HepG2 (cell line): ENCODE data around the gene GALNT10. TPM values are rescaled to one million over a fixed set of nuclear protein-coding genes. Genes with fewer than 3 reads are reported as not detected.

Experiments
- ATAC-seq: fragments of 200-7000 bp; cut with Tn5 transposase; 3 replicates; pipeline ENCODE4 v1.9.1; 2020; ENCODE audit warnings: mild to moderate bottlenecking, moderate library complexity
- BruUV-seq: library from RNA; stranded (reverse); fragments of 400-500 nt; replicated peaks from 2 replicates; lab custom pipeline; 2021; lab: Mats Ljungman, UMichigan
- CTCF ChIA-PET: fragments of 300-600 bp; formaldehyde crosslinking; extraction: SDS; loops from one replicate; lab custom pipeline; 2021; ENCODE audit warnings: low total read pairs, inconsistent platforms, low intra/inter-chr PET ratio; lab: Yijun Ruan, JAX
- POLR2A ChIA-PET: fragments of 350-600 bp; sonication (Branson Sonifier 250); formaldehyde crosslinking; loops from one replicate; lab custom pipeline; 2020; ENCODE audit warnings: antibody characterized with exemption, inconsistent platforms; lab: Yijun Ruan, JAX
- DNase-seq: peaks from one replicate; pipeline ENCODE4 v3.0.0-alpha.2; 2015; ENCODE audit warnings: low spot score
- FAIRE-seq: peaks from 3 replicates; lab custom pipeline; 2011; peaks lifted over from hg19 to GRCh38; lab: Jason Lieb, UNC
- H2AFZ ChIP-seq: one replicate; pipeline ENCODE4 v1.6.1; 2011; ENCODE audit warnings: low read length, inconsistent platforms
- H3K27ac ChIP-seq: fragments of 300-600 bp; 3 replicates; pipeline ENCODE4 v1.8.0; 2011; ENCODE audit warnings: mixed run types, mild to moderate bottlenecking, mixed read lengths, low read length, inconsistent platforms; ENCODE audit not compliant: insufficient read depth; ENCODE audit errors: extremely low read length
- H3K27me3 ChIP-seq, 2 experiments: fragments of 200-600 bp in 1 of 2; 2 replicates in 1 of 2; 3 replicates in 1 of 2; pipeline versions ENCODE4 v1.6.0 to v1.8.0; 2011; ENCODE audit warnings: low read length in 2 of 2, mild to moderate bottlenecking in 2 of 2, moderate library complexity in 2 of 2, inconsistent platforms in 1 of 2; ENCODE audit not compliant: insufficient read depth in 2 of 2, control insufficient read depth in 1 of 2
- H3K36me3 ChIP-seq, 2 experiments: fragments of 200-600 bp in 1 of 2; replicated peaks in 1 of 2; 2 replicates in 1 of 2; 3 replicates in 1 of 2; pipeline versions ENCODE4 v1.5.1 to v1.8.0; 2011; ENCODE audit warnings: low read length in 2 of 2, inconsistent platforms in 1 of 2; ENCODE audit not compliant: insufficient read depth in 2 of 2, control insufficient read depth in 1 of 2
- H3K4me1 ChIP-seq: 2 replicates; pipeline ENCODE4 v1.5.1; 2012; ENCODE audit warnings: low read length, inconsistent platforms; ENCODE audit not compliant: insufficient read depth
- H3K4me2 ChIP-seq: 2 replicates; pipeline ENCODE4 v1.6.0; 2011; ENCODE audit warnings: low read depth, low read length, inconsistent platforms
- H3K4me3 ChIP-seq, 3 experiments: fragments of 200-600 bp in 1 of 3; sonication (generic), shearing (Covaris generic) in 1 of 3; replicated peaks in 1 of 3; 2 replicates each; pipeline ENCODE4 v1.5.1; 2011 to 2016; ENCODE audit warnings: low read length in 3 of 3, inconsistent platforms in 2 of 3, low read depth in 2 of 3, mild to moderate bottlenecking in 2 of 3, control low read depth in 1 of 3, mixed read lengths in 1 of 3; ENCODE audit not compliant: insufficient read depth in 1 of 3
- H3K79me2 ChIP-seq: one replicate; pipeline ENCODE4 v1.6.1; 2011; ENCODE audit warnings: low read length, inconsistent platforms; ENCODE audit not compliant: insufficient read depth
- H3K9ac ChIP-seq: 2 replicates; pipeline ENCODE4 v1.6.0; 2011; ENCODE audit warnings: mild to moderate bottlenecking, low read depth, low read length, inconsistent platforms; ENCODE audit not compliant: insufficient read depth
- H3K9me3 ChIP-seq: 2 replicates; pipeline ENCODE4 v1.5.1; 2012; ENCODE audit warnings: mild to moderate bottlenecking, low read length
- H4K20me1 ChIP-seq: 2 replicates; pipeline ENCODE4 v1.6.0; 2011; ENCODE audit warnings: inconsistent platforms, mild to moderate bottlenecking, low read length, moderate library complexity; ENCODE audit not compliant: insufficient read depth
- AFF4 ChIP-seq: sonication (generic); formaldehyde crosslinking; IDR thresholded peaks from 2 replicates; pipeline ENCODE4 v1.4.0; 2020; ENCODE audit warnings: missing genetic modification reagents
- ATRX ChIP-seq: sonication (generic); formaldehyde crosslinking; IDR thresholded peaks from 2 replicates; pipeline ENCODE4 v1.4.0; 2020; ENCODE audit warnings: missing genetic modification reagents, borderline replicate concordance
- NFAT5 ChIP-seq: sonication (generic); formaldehyde crosslinking; IDR thresholded peaks from 2 replicates; pipeline ENCODE4 v1.4.0; 2020; ENCODE audit warnings: missing genetic modification reagents
- SAP130 ChIP-seq: IDR thresholded peaks from 2 replicates; pipeline ENCODE4 v1.6.1; 2016; ENCODE audit warnings: low read depth
- SMARCE1 ChIP-seq: fragments of 450-650 bp; IDR thresholded peaks from 2 replicates; pipeline ENCODE4 v1.6.1; 2017; ENCODE audit warnings: borderline replicate concordance
- ZBTB33 ChIP-seq: sonication (generic); formaldehyde crosslinking; IDR thresholded peaks from 2 replicates; pipeline ENCODE4 v1.4.0; 2020; ENCODE audit warnings: missing genetic modification reagents
- ZNF207 ChIP-seq: fragments of 450-650 bp; IDR thresholded peaks from 2 replicates; pipeline ENCODE4 v1.6.1; 2016; ENCODE audit warnings: antibody characterized with exemption, borderline replicate concordance
- ZNF687 ChIP-seq: sonication (generic); formaldehyde crosslinking; IDR thresholded peaks from 2 replicates; pipeline ENCODE4 v1.5.1; 2020; ENCODE audit warnings: mild to moderate bottlenecking, missing genetic modification reagents, moderate library complexity
- WGBS: methylation state at CpG from one replicate; pipeline ENCODE4 v1.1.6; 2017; ENCODE audit warnings: low lambda C conversion rate; 5-methylcytosine and 5-hydroxymethylcytosine counted together
- in situ Hi-C: cut with HindIII; loops from 2 replicates; pipeline ENCODE4 v1.10.0; 2017; ENCODE audit warnings: low pct_unique_long_range_greater_than_20kb; ENCODE audit not compliant: extremely low pct_ligation_motif_present
- intact Hi-C: fragments of 100-400 bp; cut with micrococcal nuclease; formaldehyde crosslinking; loops from one replicate; pipeline ENCODE4 v1.10.0; 2022; ENCODE audit not compliant: unreplicated experiment
- polyA plus RNA-seq, 8 experiments: library from polyadenylated mRNA; depleted of rRNA in 3 of 8; stranded (reverse) in 7 of 8; unstranded in 1 of 8; fragments of >200 nt; fragmentation: Illumina TruSeq in 4 of 8; extraction: Trizol in 4 of 8; gene quantifications; 2 replicates each; pipeline versions ENCODE4 v1.2.1 to v1.2.3, GENCODE V29; 2011 to 2016; ENCODE audit warnings: low read depth in 4 of 8, missing spikeins in 1 of 8, mixed read lengths in 1 of 8; ENCODE audit not compliant: insufficient read depth in 1 of 8
- total RNA-seq, 5 experiments: library from RNA; depleted of rRNA; stranded (reverse); fragments of >200 nt; fragmentation: Illumina TruSeq; extraction: Trizol; gene quantifications; 2 replicates each; pipeline ENCODE4 v1.2.3, GENCODE V29; 2016; ENCODE audit warnings: low read depth in 1 of 5

Gene GALNT10
- total and polyA plus RNA-seq, 2 of the 13 experiments (the other 11 are each of a cell fraction or from before 2014, with no cell fraction given) = 8.1 to 11.2 TPM

- H3K9me3 ChIP-seq = no peaks in the 10 kb centered on the region
- no peaks in the 10 kb centered on the region for H3K27me3 ChIP-seq
- H4K20me1 ChIP-seq = no peaks in the 10 kb centered on the region
- H3K4me3 ChIP-seq = no peak overlapping the region
- DNase-seq (peak; percentile 58), ATAC-seq (peak; percentile 13; the same call in 1 of the 3 replicates), FAIRE-seq (no peak)
- no peak overlapping the region for H3K4me2 ChIP-seq
- no peaks in the 10 kb centered on the region for H3K79me2 ChIP-seq
- peaks cover 70% of the 10 kb centered on the region for H3K4me1 ChIP-seq
- H3K27ac ChIP-seq = no peak overlapping the region
- in situ Hi-C loops (no loop called here), intact Hi-C loops (no loop called here)
- H2AFZ ChIP-seq = no peak overlapping the region
- no TSS peak for BruUV-seq
- H3K36me3 ChIP-seq = no peaks in the 10 kb centered on the region
- WGBS = 71% methylated on average over 5 of the region's 5 CpGs
- H3K9ac ChIP-seq = no peak overlapping the region
- ChIA-PET CTCF (no interaction called here), POLR2A (interaction anchor here (1.5 kb wide), 1 partner anchor 11 kb away, joined by 4 read pairs; no protein-coding TSS in a partner anchor)
- peak; percentile 16; the same call in 1 of the 2 replicates for TF ChIP-seq ZBTB33 (CRISPR knock-in tag)
- TF ChIP-seq NFAT5 (CRISPR knock-in tag) = no peak
- TF ChIP-seq ZNF207 = no peak
- TF ChIP-seq SMARCE1 = no peak
- TF ChIP-seq SAP130 (CRISPR knock-in tag) = peak; percentile 13; the same call in 1 of the 2 replicates
- TF ChIP-seq ATRX (CRISPR knock-in tag) = no peak
- peak; percentile 21; the same call in 1 of the 2 replicates for TF ChIP-seq ZNF687 (CRISPR knock-in tag)
- TF ChIP-seq AFF4 = no peak
These were observed 164.6 kb downstream of the GALNT10 start for GRCh38 chr5:154355129-154355611.
